ENCODE measurements around the gene PSMB11.

- no peak for TF ChIP-seq CTCF (conservative IDR thresholded peaks at IDR 0.05 in 1 of 2, IDR thresholded peaks at IDR 0.05 in 1 of 2; ENCODE audit: extremely low read depth in 1 of 2, insufficient read depth in 1 of 2, low read depth in 1 of 2, low read length in 2 of 2)
- TF ChIP-seq EZH2 (IDR thresholded peaks at IDR 0.05; ENCODE audit: borderline replicate concordance, low read length), result no peak
Measured at GRCh38 chr14:23000860-23001259, 41.2 kb upstream of the PSMB11 start.
